Spleen (tissue), 11 donors: ENCODE data around the gene OR2B2. TPM values are rescaled to one million over a fixed set of nuclear protein-coding genes. Genes with fewer than 3 reads are reported as not detected.
A peak's percentile ranks its signal among the peaks of the same experiment; 100 is the strongest.

Experiments used
- DNase-seq: peaks from one replicate; pipeline ENCODE4 v3.0.0-alpha.2; 2020
- H3K27ac ChIP-seq, 8 donors: fragments of 200-600 bp; sonication (generic) in 7 of 8; 1 replicate in 4 of 8; 2 replicates in 4 of 8; pipeline versions ENCODE4 v1.5.0 to v1.8.0; 2016 to 2021; ENCODE audit warnings: inconsistent platforms in 4 of 8, mild to moderate bottlenecking in 4 of 8, moderate library complexity in 1 of 8
- H3K27me3 ChIP-seq, 7 donors: fragments of 200-600 bp; sonication (generic) in 6 of 7; replicated peaks in 1 of 7; 1 replicate in 4 of 7; 2 replicates in 3 of 7; pipeline versions ENCODE4 v1.5.0 to v1.8.0; 2016 to 2021; ENCODE audit warnings: inconsistent platforms in 3 of 7, mild to moderate bottlenecking in 1 of 7
- H3K36me3 ChIP-seq, 6 donors: fragments of 200-600 bp; sonication (generic) in 5 of 6; 1 replicate in 4 of 6; 2 replicates in 2 of 6; pipeline versions ENCODE4 v1.5.0 to v1.8.0; 2016 to 2021; ENCODE audit warnings: inconsistent platforms in 2 of 6
- H3K4me1 ChIP-seq, 6 donors: fragments of 200-600 bp; sonication (generic) in 5 of 6; 1 replicate in 3 of 6; 2 replicates in 3 of 6; pipeline versions ENCODE4 v1.5.0 to v1.8.0; 2016 to 2021; ENCODE audit warnings: inconsistent platforms in 3 of 6
- H3K4me3 ChIP-seq, 8 donors: fragments of 200-600 bp; sonication (generic) in 7 of 8; 1 replicate in 4 of 8; 2 replicates in 4 of 8; pipeline versions ENCODE4 v1.5.0 to v1.8.0; 2016 to 2021; ENCODE audit warnings: inconsistent platforms in 4 of 8, mild to moderate bottlenecking in 4 of 8, moderate library complexity in 2 of 8
- H3K9me3 ChIP-seq, 8 donors: fragments of 200-600 bp; sonication (generic) in 7 of 8; 1 replicate in 4 of 8; 2 replicates in 4 of 8; pipeline versions ENCODE4 v1.5.0 to v1.8.0; 2016 to 2021; ENCODE audit warnings: inconsistent platforms in 4 of 8
- CTCF ChIP-seq, 11 experiments: fragments of 200-600 bp in 7 of 11; fragments of 450-650 bp in 4 of 11; sonication (generic) in 4 of 11; IDR thresholded peaks in 8 of 11; conservative IDR thresholded peaks in 3 of 11; 1 replicate in 7 of 11; 2 replicates in 4 of 11; pipeline versions ENCODE4 v1.4.0 to v1.8.0; 2016 to 2021; ENCODE audit warnings: antibody characterized with exemption in 11 of 11, inconsistent platforms in 4 of 11, mild to moderate bottlenecking in 1 of 11
- POLR2A ChIP-seq, 3 donors: fragments of 450-650 bp; IDR thresholded peaks; one replicate each; pipeline ENCODE4 v1.5.1; 2017; ENCODE audit warnings: antibody characterized with exemption in 3 of 3, mild to moderate bottlenecking in 1 of 3
- POLR2AphosphoS5 ChIP-seq, 3 donors: sonication (generic); formaldehyde crosslinking; IDR thresholded peaks; one replicate each; pipeline ENCODE4 v1.5.1; 2017; ENCODE audit warnings: antibody characterized with exemption in 3 of 3
- WGBS, 5 donors: extraction: QIAGEN DNeasy Blood & Tissue Kit in 3 of 5; methylation state at CpG; one replicate each; pipeline versions ENCODE4 v1.1.5 to v1.1.7; 2013 to 2018; 5-methylcytosine and 5-hydroxymethylcytosine counted together
- intact Hi-C: fragments of 100-400 bp; cut with DNase I; formaldehyde crosslinking; loops from one replicate; pipeline ENCODE4 v1.15.0; 2023; ENCODE audit warnings: low total_unique reads
- polyA plus RNA-seq, 3 donors: library from polyadenylated mRNA; stranded (reverse); fragments of 200-250 nt; gene quantifications; one replicate each; pipeline ENCODE4 v1.2.1, GENCODE V29; 2013
- total RNA-seq, 7 donors: library from RNA; depleted of rRNA in 3 of 7; stranded (reverse); fragments of >200 nt in 3 of 7; fragmentation: NEBNext Ultra II Directional in 4 of 7; extraction: Animal tissue kit (Norgen Biotek cat#: 25700) in 4 of 7; gene quantifications; one replicate each; pipeline versions ENCODE4 v1.1.0 to v1.2.1, GENCODE V29; 2016 to 2021
- donor health status: healthy with polysubstance abuse.
- donor health status: DM: no; HTN: no; CAD: no; lungs with moderate emphysema.
- donor health status: DM: no; HTN: no; CAD: no.
- donor health status: Bipolar disorder and iron deficiency.
- donor health status: healthy.
- donor health status: DM: no; HTN: no; CAD: no.
- donor health status: DM: yes; HTN: yes; CAD: no.

The OR2B2 gene
- total and polyA plus RNA-seq, 10 donors: not detected

- WGBS, 5 donors: 0 to 6% (median 1%) methylated on average over 46 to 50 of the region's 50 CpGs
- Histone ChIP-seq H3K4me3 (peak overlapping the region; percentile 40 to 72 (median 46)), H3K4me1 (peaks cover 5 to 31% (median 15%) of the 10 kb centered on the region in 6 donors), H3K9me3 (no peaks in the 10 kb centered on the region), H3K36me3 (no peaks in the 10 kb centered on the region), H3K27me3 (no peaks in the 10 kb centered on the region), H3K27ac (peak overlapping the region; percentile 94 to 97 (median 96))
- intact Hi-C loops: loop anchor here (2.0 kb wide), 1 partner anchor 18 kb away; a partner anchor contains a TSS
- DNase-seq: peak; percentile 93
- TF ChIP-seq POLR2A (IDR thresholded peaks at IDR 0.05) (peak in 2 of 3 donors; percentile 85 to 97), POLR2AphosphoS5 (IDR thresholded peaks at IDR 0.05) (peak; percentile 98 to 99 (median 99)), CTCF (IDR thresholded peaks at IDR 0.05 in 8 of 11, conservative IDR thresholded peaks at IDR 0.05 in 3 of 11) (no peak)
Observed at GRCh38 chr6:27873021-27873940, 38.9 kb downstream of the OR2B2 start.

GRCh38 chr6:27872642-27873020, 39.6 kb downstream of the OR2B2 start:
- WGBS, 5 donors: 0 to 1% (median 1%) methylated on average over 16 of the region's 16 CpGs
- TF ChIP-seq POLR2AphosphoS5 (IDR thresholded peaks at IDR 0.05) (no peak), POLR2A (IDR thresholded peaks at IDR 0.05) (no peak), CTCF (IDR thresholded peaks at IDR 0.05 in 8 of 11, conservative IDR thresholded peaks at IDR 0.05 in 3 of 11) (no peak)
- no peaks in the 10 kb centered on the region for H3K36me3 ChIP-seq
- DNase-seq: no peak
- H3K4me3 ChIP-seq: peak overlapping the region; percentile 40 to 72 (median 46)
- no peaks in the 10 kb centered on the region for H3K9me3 ChIP-seq
- H3K4me1 ChIP-seq: peaks cover 5 to 36% (median 21%) of the 10 kb centered on the region in 6 donors
- intact Hi-C loops: loop anchor here (2.0 kb wide), 1 partner anchor 18 kb away; a partner anchor contains a TSS
- H3K27me3 ChIP-seq: no peaks in the 10 kb centered on the region
- peak overlapping the region; percentile 94 to 97 (median 96) for H3K27ac ChIP-seq

- peak overlapping the region; percentile 94 to 97 (median 96) for H3K27ac ChIP-seq
- H3K36me3 ChIP-seq: no peaks in the 10 kb centered on the region
- peak; percentile 94 for DNase-seq
- peaks cover 5 to 42% (median 26%) of the 10 kb centered on the region in 6 donors for H3K4me1 ChIP-seq
- peak; percentile 95 to 98 (median 97) for TF ChIP-seq POLR2A (IDR thresholded peaks at IDR 0.05)
- peak in 6 of 11 experiments; percentile 4 to 47 (median 20) for TF ChIP-seq CTCF (IDR thresholded peaks at IDR 0.05 in 8 of 11, conservative IDR thresholded peaks at IDR 0.05 in 3 of 11)
- peak; percentile 99 to 100 (median 100) for TF ChIP-seq POLR2AphosphoS5 (IDR thresholded peaks at IDR 0.05)
- H3K4me3 ChIP-seq: peak overlapping the region; percentile 40 to 72 (median 46)
- peaks cover 0 to 4% (median 0%) of the 10 kb centered on the region in 7 donors for H3K27me3 ChIP-seq
- intact Hi-C loops: loop anchor here (2.0 kb wide), 1 partner anchor 19 kb away; a partner anchor contains a TSS
- WGBS, 5 donors: 1% methylated on average over 36 to 49 of the region's 49 CpGs
- H3K9me3 ChIP-seq: no peaks in the 10 kb centered on the region
Observed at GRCh38 chr6:27871924-27872638, 40.1 kb downstream of the OR2B2 start.
